GM15510 (cell line): ENCODE data around the gene GPR180.

Experiments
- POLR2A ChIP-seq: IDR thresholded peaks from 3 replicates; pipeline ENCODE4 v1.6.1; 2011; ENCODE audit warnings: borderline replicate concordance; ENCODE audit not compliant: insufficient read length; ENCODE audit errors: extremely low read depth

Gene GPR180

GRCh38 chr13:94683409-94683808, 81.8 kb downstream of the GPR180 start:
- TF ChIP-seq POLR2A, result no peak
